A549 (cell line): ENCODE results near the gene DDR1. TPM values are rescaled to one million over a fixed set of nuclear protein-coding genes. Genes with fewer than 3 reads are reported as not detected.

ENCODE experiments used
- ATAC-seq, 2 experiments: fragments of 200-7000 bp in 1 of 2; fragments of >200 bp in 1 of 2; cut with Nextera tagmentation in 1 of 2; cut with Tn5 transposase in 1 of 2; 3 replicates each; pipeline versions ENCODE4 v1.8.0 to v1.9.1; 2018 to 2020; ENCODE audit warnings: mild to moderate bottlenecking in 1 of 2, moderate library complexity in 1 of 2
- CTCF ChIA-PET: fragments of 300-600 bp; sonication (Branson Sonifier 250); formaldehyde crosslinking; extraction: SDS; loops from one replicate; lab custom pipeline; 2021; ENCODE audit warnings: antibody characterized with exemption, inconsistent platforms; lab: Yijun Ruan, JAX
- POLR2A ChIA-PET: fragments of 350-600 bp; formaldehyde crosslinking; extraction: SDS; loops from one replicate; lab custom pipeline; 2021; ENCODE audit warnings: antibody characterized with exemption, inconsistent platforms; lab: Yijun Ruan, JAX
- DNase-seq, 2 experiments: peaks; one replicate each; pipeline versions ENCODE4 v3.0.0 to v3.0.0-alpha.2; 2011 to 2016; ENCODE audit warnings: low read depth in 1 of 2, low spot score in 1 of 2
- FAIRE-seq: peaks from 2 replicates; lab custom pipeline; 2011; peaks lifted over from hg19 to GRCh38; lab: Jason Lieb, UNC
- H3K27ac ChIP-seq, 2 experiments: fragments of >200 bp; sonication (Bioruptor Twin); formaldehyde crosslinking; 3 replicates each; pipeline ENCODE4 v1.5.1; 2016 to 2017
- H3K4me1 ChIP-seq: fragments of >200 bp; sonication (Bioruptor Twin); formaldehyde crosslinking; 3 replicates; pipeline ENCODE4 v1.6.1; 2016
- H3K4me2 ChIP-seq: fragments of >200 bp; sonication (Bioruptor Twin); formaldehyde crosslinking; 3 replicates; pipeline ENCODE4 v1.6.1; 2016
- H3K4me3 ChIP-seq: fragments of >200 bp; sonication (Bioruptor Twin); formaldehyde crosslinking; 3 replicates; pipeline ENCODE4 v1.5.1; 2016
- H3K9me3 ChIP-seq: fragments of >200 bp; sonication (Bioruptor Twin); formaldehyde crosslinking; 3 replicates; pipeline ENCODE4 v1.6.1; 2016
- EHF ChIP-seq: fragments of 250-450 bp; sonication (Bioruptor Pico); IDR thresholded peaks from 2 replicates; pipeline ENCODE4 v1.5.0; 2020; ENCODE audit warnings: mild to moderate bottlenecking
- EP300 ChIP-seq, 2 experiments: fragments of >200 bp; sonication (Bioruptor Twin); formaldehyde crosslinking; IDR thresholded peaks; 2 replicates in 1 of 2; 3 replicates in 1 of 2; pipeline ENCODE4 v1.6.1; 2016 to 2017
- ESRRA ChIP-seq: fragments of 150-350 bp; IDR thresholded peaks from 2 replicates; pipeline ENCODE4 v1.6.1; 2014; ENCODE audit warnings: mild to moderate bottlenecking, low read length, borderline replicate concordance
- HDAC2 ChIP-seq: fragments of 200-600 bp; sonication (generic); IDR thresholded peaks from 2 replicates; pipeline ENCODE4 v1.6.1; 2016
- HEYL ChIP-seq: fragments of 250-450 bp; sonication (Bioruptor Pico); IDR thresholded peaks from 2 replicates; pipeline ENCODE4 v1.8.0; 2021; ENCODE audit warnings: mild to moderate bottlenecking, moderate library complexity
- HOXB13 ChIP-seq: fragments of 250-450 bp; sonication (Bioruptor Pico); IDR thresholded peaks from 2 replicates; pipeline ENCODE4 v1.5.0; 2020; ENCODE audit warnings: low read depth, mild to moderate bottlenecking, moderate library complexity
- HOXB5 ChIP-seq: fragments of 250-450 bp; sonication (Bioruptor Pico); IDR thresholded peaks from 2 replicates; pipeline ENCODE4 v1.5.0; 2020; ENCODE audit warnings: mild to moderate bottlenecking, moderate library complexity
- JUN ChIP-seq, 2 experiments: fragments of >200 bp; sonication (Bioruptor Twin); formaldehyde crosslinking; IDR thresholded peaks; 2 replicates in 1 of 2; 3 replicates in 1 of 2; pipeline ENCODE4 v1.6.1; 2016 to 2017
- JUNB ChIP-seq: fragments of >200 bp; sonication (Bioruptor Twin); formaldehyde crosslinking; IDR thresholded peaks from 2 replicates; pipeline ENCODE4 v1.6.1; 2016
- NR3C1 ChIP-seq: fragments of >200 bp; sonication (Bioruptor Twin); formaldehyde crosslinking; IDR thresholded peaks from 3 replicates; pipeline ENCODE4 v1.6.1; 2017
- PHF8 ChIP-seq: fragments of 200-600 bp; sonication (generic); IDR thresholded peaks from 2 replicates; pipeline ENCODE4 v1.6.1; 2016; ENCODE audit warnings: low read depth, mild to moderate bottlenecking, antibody characterized with exemption, moderate library complexity, borderline replicate concordance
- RNF2 ChIP-seq: fragments of 200-600 bp; sonication (generic); IDR thresholded peaks from 2 replicates; pipeline ENCODE4 v1.6.1; 2016; ENCODE audit warnings: low read depth, mild to moderate bottlenecking, antibody characterized with exemption, moderate library complexity, borderline replicate concordance
- SMC3 ChIP-seq: fragments of >200 bp; sonication (Bioruptor Twin); formaldehyde crosslinking; IDR thresholded peaks from 3 replicates; pipeline ENCODE4 v1.6.1; 2018; ENCODE audit warnings: inconsistent platforms
- ZFP36 ChIP-seq: fragments of 450-650 bp; IDR thresholded peaks from 2 replicates; pipeline ENCODE4 v1.6.1; 2014; ENCODE audit warnings: borderline replicate concordance; ENCODE audit not compliant: partially characterized antibody
- ZSCAN20 ChIP-seq: fragments of 250-450 bp; sonication (Bioruptor Pico); IDR thresholded peaks from 2 replicates; pipeline ENCODE4 v1.8.0; 2022; ENCODE audit warnings: mild to moderate bottlenecking, moderate library complexity
- WGBS: methylation state at CpG from one replicate; pipeline ENCODE4 v1.1.6; 2017; ENCODE audit errors: missing lambda C conversion rate; 5-methylcytosine and 5-hydroxymethylcytosine counted together
- polyA plus RNA-seq, 4 experiments: library from polyadenylated mRNA; depleted of rRNA in 3 of 4; stranded (reverse); fragments of >200 nt; fragmentation: RNase III in 1 of 4; extraction: RNeasy Plus Mini Kit Qiagen cat#74134 plus additional on column Dnase treatment in 1 of 4; gene quantifications; 2 replicates in 3 of 4; 3 replicates in 1 of 4; pipeline ENCODE4 v1.2.3, GENCODE V29; 2011 to 2017
- TF ChIP-seq, protein P1 (sequence below): fragments of 200-600 bp; sonication (generic); IDR thresholded peaks from 2 replicates; pipeline ENCODE4 v1.6.1; 2016; ENCODE audit warnings: antibody characterized with exemption, mild to moderate bottlenecking, moderate library complexity
- TF ChIP-seq, protein P2 (sequence below): IDR thresholded peaks from 2 replicates; pipeline ENCODE4 v1.6.1; 2012; ENCODE audit warnings: low read depth, borderline replicate concordance
- TF ChIP-seq, protein P3 (sequence below): IDR thresholded peaks from 2 replicates; pipeline ENCODE4 v1.6.1; 2012
- TF ChIP-seq, protein P4 (sequence below): fragments of 450-650 bp; IDR thresholded peaks from 2 replicates; pipeline ENCODE4 v1.6.1; 2014; ENCODE audit warnings: antibody characterized with exemption
- TF ChIP-seq, protein P5 (sequence below): fragments of >200 bp; sonication (Bioruptor Twin); formaldehyde crosslinking; IDR thresholded peaks from 3 replicates; pipeline ENCODE4 v1.5.1; 2016

DDR1 gene
- polyA plus RNA-seq, 2 of the 4 experiments (the other 2 are of a cell fraction): 19.8 to 43.5 TPM

DNA sequence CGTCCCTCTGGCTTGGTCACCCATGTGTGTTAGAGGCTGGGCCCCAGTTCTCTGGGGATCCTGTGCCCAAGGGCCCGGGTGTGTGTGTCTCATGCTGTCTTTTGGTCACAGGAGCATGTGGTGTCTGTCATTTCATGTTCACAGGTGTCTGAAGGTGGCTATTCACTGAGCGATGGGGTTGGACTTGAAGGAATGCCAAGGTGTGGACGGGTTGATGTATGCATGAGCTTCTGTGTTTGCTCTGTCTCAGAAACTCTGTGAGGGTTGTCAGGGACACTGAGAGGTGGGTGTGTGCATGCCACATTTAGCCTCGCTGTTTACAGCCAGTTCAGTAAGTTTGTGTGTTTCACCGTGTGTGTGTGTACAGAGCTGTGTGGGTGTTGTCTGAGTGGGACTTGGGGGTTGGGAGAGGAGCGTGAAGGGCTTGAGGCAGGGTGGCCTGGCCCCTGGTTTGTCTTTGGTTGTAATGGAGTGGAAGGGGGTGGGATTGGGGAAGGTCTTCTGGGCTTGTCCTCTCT is 1.2 kb downstream of the DDR1 start:
- ChIA-PET POLR2A (interaction anchor here (0.5 to 2.0 kb wide), 6 partner anchors 22 to 207 kb away, joined by 3 to 10 read pairs (median 3); partner anchors contain the start of genes GTF2H4 and IER3), CTCF (interaction anchor here (0.5 to 3.7 kb wide), 9 partner anchors 27 to 494 kb away, joined by 3 to 25 read pairs (median 3); partner anchors contain the start of gene IER3)
- DNase-seq: peak; percentile 28 to 60
- H3K9me3 ChIP-seq: no peaks in the 10 kb centered on the region
- H3K4me2 ChIP-seq: peak overlapping the region; percentile 74
- 5% methylated on average over 7 of the region's 7 CpGs for WGBS
- ATAC-seq: peak; percentile 28 to 38; a peak in 5 of 6 replicates
- FAIRE-seq: no peak
- H3K27ac ChIP-seq: peak overlapping the region; percentile 99
- peaks cover 40% of the 10 kb centered on the region for H3K4me1 ChIP-seq
- no peak for TF ChIP-seq HOXB13 (CRISPR knock-in tag)
- no peak for TF ChIP-seq ZSCAN20 (CRISPR knock-in tag)
- TF ChIP-seq JUNB: no peak
- TF ChIP-seq SMC3: no peak
- TF ChIP-seq, protein P1, sequence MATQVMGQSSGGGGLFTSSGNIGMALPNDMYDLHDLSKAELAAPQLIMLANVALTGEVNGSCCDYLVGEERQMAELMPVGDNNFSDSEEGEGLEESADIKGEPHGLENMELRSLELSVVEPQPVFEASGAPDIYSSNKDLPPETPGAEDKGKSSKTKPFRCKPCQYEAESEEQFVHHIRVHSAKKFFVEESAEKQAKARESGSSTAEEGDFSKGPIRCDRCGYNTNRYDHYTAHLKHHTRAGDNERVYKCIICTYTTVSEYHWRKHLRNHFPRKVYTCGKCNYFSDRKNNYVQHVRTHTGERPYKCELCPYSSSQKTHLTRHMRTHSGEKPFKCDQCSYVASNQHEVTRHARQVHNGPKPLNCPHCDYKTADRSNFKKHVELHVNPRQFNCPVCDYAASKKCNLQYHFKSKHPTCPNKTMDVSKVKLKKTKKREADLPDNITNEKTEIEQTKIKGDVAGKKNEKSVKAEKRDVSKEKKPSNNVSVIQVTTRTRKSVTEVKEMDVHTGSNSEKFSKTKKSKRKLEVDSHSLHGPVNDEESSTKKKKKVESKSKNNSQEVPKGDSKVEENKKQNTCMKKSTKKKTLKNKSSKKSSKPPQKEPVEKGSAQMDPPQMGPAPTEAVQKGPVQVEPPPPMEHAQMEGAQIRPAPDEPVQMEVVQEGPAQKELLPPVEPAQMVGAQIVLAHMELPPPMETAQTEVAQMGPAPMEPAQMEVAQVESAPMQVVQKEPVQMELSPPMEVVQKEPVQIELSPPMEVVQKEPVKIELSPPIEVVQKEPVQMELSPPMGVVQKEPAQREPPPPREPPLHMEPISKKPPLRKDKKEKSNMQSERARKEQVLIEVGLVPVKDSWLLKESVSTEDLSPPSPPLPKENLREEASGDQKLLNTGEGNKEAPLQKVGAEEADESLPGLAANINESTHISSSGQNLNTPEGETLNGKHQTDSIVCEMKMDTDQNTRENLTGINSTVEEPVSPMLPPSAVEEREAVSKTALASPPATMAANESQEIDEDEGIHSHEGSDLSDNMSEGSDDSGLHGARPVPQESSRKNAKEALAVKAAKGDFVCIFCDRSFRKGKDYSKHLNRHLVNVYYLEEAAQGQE: no peak
- TF ChIP-seq JUN (IDR thresholded peaks at IDR 0.05): no peak
- TF ChIP-seq EHF (CRISPR knock-in tag): no peak
- TF ChIP-seq ZFP36: no peak
- no peak for TF ChIP-seq EP300 (IDR thresholded peaks at IDR 0.05)
- no peak for TF ChIP-seq NR3C1
- TF ChIP-seq HEYL (CRISPR knock-in tag): no peak
- TF ChIP-seq, protein P2, sequence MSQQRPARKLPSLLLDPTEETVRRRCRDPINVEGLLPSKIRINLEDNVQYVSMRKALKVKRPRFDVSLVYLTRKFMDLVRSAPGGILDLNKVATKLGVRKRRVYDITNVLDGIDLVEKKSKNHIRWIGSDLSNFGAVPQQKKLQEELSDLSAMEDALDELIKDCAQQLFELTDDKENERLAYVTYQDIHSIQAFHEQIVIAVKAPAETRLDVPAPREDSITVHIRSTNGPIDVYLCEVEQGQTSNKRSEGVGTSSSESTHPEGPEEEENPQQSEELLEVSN: no peak
- peak overlapping the region; percentile 98 for H3K4me3 ChIP-seq

DNA sequence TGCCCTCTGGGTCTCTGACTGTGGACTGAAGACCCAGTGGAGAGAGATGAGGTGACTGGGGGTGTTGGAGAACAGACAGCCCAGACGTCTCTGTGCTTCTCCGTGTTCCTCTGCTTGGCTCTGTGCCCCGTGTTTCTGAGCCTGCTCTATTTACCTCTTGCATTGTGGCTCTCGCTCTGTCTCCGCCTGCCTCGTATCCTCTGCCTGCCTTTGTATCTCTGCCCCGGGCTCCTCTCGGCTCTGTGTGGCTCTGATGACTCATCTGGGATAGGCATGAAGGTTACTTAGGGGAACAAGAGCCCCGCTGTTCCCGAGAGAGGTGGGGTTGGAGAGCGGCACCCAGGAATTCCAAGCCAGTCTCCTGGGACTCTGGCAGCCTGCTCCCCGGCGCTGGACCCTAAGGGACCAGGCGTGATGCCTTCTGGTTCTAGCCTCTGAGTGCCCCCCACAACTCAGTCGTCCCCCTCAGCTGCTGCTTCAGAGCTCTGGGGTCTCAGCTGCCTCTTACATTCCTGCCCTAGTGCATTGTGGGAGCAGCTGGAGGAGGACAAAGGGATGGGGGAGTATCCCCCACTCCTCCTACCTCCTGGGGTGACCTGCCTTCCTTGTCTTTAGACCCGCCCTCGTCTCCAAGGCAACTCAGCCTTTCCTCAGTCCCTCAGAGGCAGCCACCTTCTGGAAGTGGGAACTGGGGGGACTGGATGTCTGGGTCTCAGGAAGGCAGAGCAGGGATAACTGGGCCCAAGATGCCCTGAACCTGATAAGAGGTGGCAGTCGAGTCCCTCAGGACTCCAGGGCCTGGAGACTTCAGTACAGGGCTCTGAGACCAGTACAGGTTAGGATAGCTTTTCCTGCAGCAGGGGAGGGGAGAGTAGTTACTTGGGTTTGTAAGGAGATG is 1.9 kb downstream of the DDR1 start:
- FAIRE-seq (no peak), DNase-seq (peak; percentile 87 to 88), ATAC-seq (peak; percentile 71 to 82)
- H3K9me3 ChIP-seq: no peaks in the 10 kb centered on the region
- ChIA-PET POLR2A (interaction anchor here (1.0 to 1.1 kb wide), 3 partner anchors 22 to 199 kb away, joined by 3 to 4 read pairs (median 3); partner anchors contain the start of genes GTF2H4 and IER3), CTCF (interaction anchor here (0.6 to 3.0 kb wide), 8 partner anchors 26 to 201 kb away, joined by 3 to 10 read pairs (median 3); no protein-coding TSS in a partner anchor)
- H3K27ac ChIP-seq: peak overlapping the region; percentile 99
- peak overlapping the region; percentile 74 for H3K4me2 ChIP-seq
- peak overlapping the region; percentile 98 for H3K4me3 ChIP-seq
- WGBS: 7% methylated on average over 13 of the region's 18 CpGs
- peaks cover 40% of the 10 kb centered on the region for H3K4me1 ChIP-seq
- TF ChIP-seq HOXB5 (CRISPR knock-in tag) (no peak), ESRRA (no peak), HDAC2 (no peak), HEYL (CRISPR knock-in tag) (no peak), RNF2 (no peak), PHF8 (no peak), JUN (IDR thresholded peaks at IDR 0.05) (peak in 1 of 2 experiments; percentile 56; a peak in 1 of 5 replicates), ZFP36 (no peak), EHF (CRISPR knock-in tag) (no peak)
- TF ChIP-seq, protein P3, sequence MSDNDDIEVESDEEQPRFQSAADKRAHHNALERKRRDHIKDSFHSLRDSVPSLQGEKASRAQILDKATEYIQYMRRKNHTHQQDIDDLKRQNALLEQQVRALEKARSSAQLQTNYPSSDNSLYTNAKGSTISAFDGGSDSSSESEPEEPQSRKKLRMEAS: peak; percentile 55
- TF ChIP-seq, protein P4, sequence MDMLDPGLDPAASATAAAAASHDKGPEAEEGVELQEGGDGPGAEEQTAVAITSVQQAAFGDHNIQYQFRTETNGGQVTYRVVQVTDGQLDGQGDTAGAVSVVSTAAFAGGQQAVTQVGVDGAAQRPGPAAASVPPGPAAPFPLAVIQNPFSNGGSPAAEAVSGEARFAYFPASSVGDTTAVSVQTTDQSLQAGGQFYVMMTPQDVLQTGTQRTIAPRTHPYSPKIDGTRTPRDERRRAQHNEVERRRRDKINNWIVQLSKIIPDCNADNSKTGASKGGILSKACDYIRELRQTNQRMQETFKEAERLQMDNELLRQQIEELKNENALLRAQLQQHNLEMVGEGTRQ: no peak
- TF ChIP-seq, protein P2: no peak
- TF ChIP-seq, protein P5, sequence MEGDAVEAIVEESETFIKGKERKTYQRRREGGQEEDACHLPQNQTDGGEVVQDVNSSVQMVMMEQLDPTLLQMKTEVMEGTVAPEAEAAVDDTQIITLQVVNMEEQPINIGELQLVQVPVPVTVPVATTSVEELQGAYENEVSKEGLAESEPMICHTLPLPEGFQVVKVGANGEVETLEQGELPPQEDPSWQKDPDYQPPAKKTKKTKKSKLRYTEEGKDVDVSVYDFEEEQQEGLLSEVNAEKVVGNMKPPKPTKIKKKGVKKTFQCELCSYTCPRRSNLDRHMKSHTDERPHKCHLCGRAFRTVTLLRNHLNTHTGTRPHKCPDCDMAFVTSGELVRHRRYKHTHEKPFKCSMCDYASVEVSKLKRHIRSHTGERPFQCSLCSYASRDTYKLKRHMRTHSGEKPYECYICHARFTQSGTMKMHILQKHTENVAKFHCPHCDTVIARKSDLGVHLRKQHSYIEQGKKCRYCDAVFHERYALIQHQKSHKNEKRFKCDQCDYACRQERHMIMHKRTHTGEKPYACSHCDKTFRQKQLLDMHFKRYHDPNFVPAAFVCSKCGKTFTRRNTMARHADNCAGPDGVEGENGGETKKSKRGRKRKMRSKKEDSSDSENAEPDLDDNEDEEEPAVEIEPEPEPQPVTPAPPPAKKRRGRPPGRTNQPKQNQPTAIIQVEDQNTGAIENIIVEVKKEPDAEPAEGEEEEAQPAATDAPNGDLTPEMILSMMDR: no peak
- TF ChIP-seq, protein P1: no peak
